K562 (cell line): ENCODE data around the gene CD52. TPM values are rescaled to one million over a fixed set of nuclear protein-coding genes. Genes with fewer than 3 reads are reported as not detected.

Experiments used
- AFF1 ChIP-seq, 2 experiments: fragments of 450-650 bp; IDR thresholded peaks; 2 replicates each; pipeline ENCODE4 v1.6.1; 2018; ENCODE audit warnings: mild to moderate bottlenecking in 2 of 2, low read depth in 1 of 2; ENCODE audit not compliant: partially characterized antibody in 2 of 2
- BCOR ChIP-seq: fragments of 450-650 bp; IDR thresholded peaks from 2 replicates; pipeline ENCODE4 v1.6.1; 2016
- CHAMP1 ChIP-seq: fragments of 450-650 bp; IDR thresholded peaks from 2 replicates; pipeline ENCODE4 v1.6.1; 2016; ENCODE audit warnings: mild to moderate bottlenecking
- CREB3 ChIP-seq: fragments of 450-650 bp; conservative IDR thresholded peaks from 2 replicates; pipeline ENCODE4 v1.6.1; 2016; ENCODE audit warnings: missing genetic modification characterization, low read depth, mild to moderate bottlenecking, missing compliant biosample characterization, moderate library complexity
- ESRRB ChIP-seq: fragments of 250-450 bp; sonication (Bioruptor Pico); IDR thresholded peaks from 2 replicates; pipeline ENCODE4 v1.5.0; 2020; ENCODE audit warnings: mild to moderate bottlenecking, moderate library complexity, borderline replicate concordance
- GATAD2A ChIP-seq: fragments of 450-650 bp; IDR thresholded peaks from 2 replicates; pipeline ENCODE4 v1.6.1; 2017
- KLF16 ChIP-seq: IDR thresholded peaks from 2 replicates; pipeline ENCODE4 v1.6.1; 2016; ENCODE audit warnings: antibody characterized with exemption
- MAFK ChIP-seq: IDR thresholded peaks from 2 replicates; pipeline ENCODE4 v1.6.1; 2011; ENCODE audit warnings: low read length, improper control_type of control experiment
- PHB2 ChIP-seq: fragments of 450-650 bp; IDR thresholded peaks from 2 replicates; pipeline ENCODE4 v1.6.1; 2017; ENCODE audit warnings: low read depth
- PYGO2 ChIP-seq: fragments of 450-650 bp; IDR thresholded peaks from 2 replicates; pipeline ENCODE4 v1.6.1; 2016; ENCODE audit warnings: mild to moderate bottlenecking, missing genetic modification characterization, moderate library complexity, missing compliant biosample characterization
- RBM17 ChIP-seq: fragments of 200-400 bp; formaldehyde crosslinking; IDR thresholded peaks from 2 replicates; pipeline ENCODE4 v1.6.1; 2017; ENCODE audit warnings: low read depth, mild to moderate bottlenecking, low read length, borderline replicate concordance
- RBM39 ChIP-seq: fragments of 200-400 bp; formaldehyde crosslinking; optimal IDR thresholded peaks from 2 replicates; pipeline ENCODE3; 2018; ENCODE audit warnings: low read depth, low read length
- SIN3B ChIP-seq: fragments of 450-650 bp; IDR thresholded peaks from 2 replicates; pipeline ENCODE4 v1.6.1; 2017; ENCODE audit warnings: low read depth, mild to moderate bottlenecking, moderate library complexity
- SUPT5H ChIP-seq: fragments of 450-650 bp; IDR thresholded peaks from 2 replicates; pipeline ENCODE4 v1.6.1; 2016
- TFAP4 ChIP-seq: sonication (generic); formaldehyde crosslinking; IDR thresholded peaks from 2 replicates; pipeline ENCODE4 v1.8.0; 2022; ENCODE audit warnings: missing genetic modification reagents, mild to moderate bottlenecking, moderate library complexity, borderline replicate concordance
- ZNF24 ChIP-seq: fragments of 450-650 bp; IDR thresholded peaks from 2 replicates; pipeline ENCODE4 v1.6.1; 2016
- ZNF586 ChIP-seq: fragments of 450-650 bp; formaldehyde crosslinking; conservative IDR thresholded peaks from 2 replicates; pipeline ENCODE4 v1.4.0; 2020; ENCODE audit warnings: mild to moderate bottlenecking, moderate library complexity
- ZNF695 ChIP-seq: fragments of 450-650 bp; formaldehyde crosslinking; IDR thresholded peaks from 2 replicates; pipeline ENCODE4 v1.4.0; 2020; ENCODE audit warnings: mild to moderate bottlenecking, moderate library complexity
- ZNF766 ChIP-seq: fragments of 200-800 bp; sonication (Bioruptor generic); conservative IDR thresholded peaks from 2 replicates; pipeline ENCODE4 v1.6.1; 2016; ENCODE audit warnings: missing genetic modification characterization, missing compliant biosample characterization
- ZNF77 ChIP-seq: fragments of 250-450 bp; sonication (Bioruptor Pico); IDR thresholded peaks from 2 replicates; pipeline ENCODE4 v1.5.0; 2020
- ZNF780A ChIP-seq: fragments of 250-450 bp; sonication (Bioruptor Pico); IDR thresholded peaks from 2 replicates; pipeline ENCODE4 v1.5.0; 2021; ENCODE audit warnings: mild to moderate bottlenecking
- ZZZ3 ChIP-seq: fragments of 450-650 bp; IDR thresholded peaks from 2 replicates; pipeline ENCODE4 v1.6.1; 2016; ENCODE audit warnings: antibody characterized with exemption, mild to moderate bottlenecking, moderate library complexity
- polyA plus RNA-seq, 8 experiments: library from polyadenylated mRNA; depleted of rRNA in 4 of 8; stranded (reverse) in 5 of 8; unstranded in 3 of 8; fragments of >200 nt; fragmentation: Nextera tagmentation in 2 of 8; fragmentation: Illumina TruSeq in 1 of 8; extraction: Ambion mirVana in 2 of 8; extraction: Trizol in 1 of 8; gene quantifications; 2 replicates each; pipeline versions ENCODE4 v1.2.1 to v1.2.3, GENCODE V29; 2011 to 2014; ENCODE audit warnings: inconsistent platforms in 1 of 8, missing spikeins in 1 of 8
- total RNA-seq, 7 experiments: library from RNA; depleted of rRNA in 6 of 7; stranded (reverse); fragments of >200 nt in 6 of 7; fragmentation: Illumina TruSeq in 2 of 7; extraction: Trizol in 2 of 7; gene quantifications; 2 replicates each; pipeline versions ENCODE4 v1.2.1 to v1.2.3, GENCODE V29; 2011 to 2021; ENCODE audit warnings: low replicate concordance in 1 of 7

CD52 gene
- total and polyA plus RNA-seq, 9 of the 15 experiments (the other 6 are each of a cell fraction or from before 2014, with no cell fraction given): 34.9 to 488 (median 173) TPM

- TF ChIP-seq TFAP4 (CRISPR knock-in tag) (peak; percentile 75; the same call in 1 of the 2 replicates), SIN3B (no peak), RBM39 (no peak), KLF16 (peak; percentile 54; the same call in 1 of the 2 replicates), ZNF780A (CRISPR knock-in tag) (no peak), ZNF77 (no peak), ZNF586 (CRISPR knock-in tag) (no peak), PHB2 (no peak), SUPT5H (no peak), CREB3 (no peak), ZNF695 (CRISPR knock-in tag) (no peak), ESRRB (no peak), RBM17 (no peak), ZNF24 (peak; percentile 89), AFF1 (IDR thresholded peaks at IDR 0.05; ENCODE audit: low read depth in 1 of 2, partially characterized antibody in 2 of 2) (no peak), BCOR (peak; percentile 28; the same call in 1 of the 2 replicates), ZZZ3 (no peak), PYGO2 (tag) (no peak), MAFK (0 out of 2 replicates have a peak, but pooled peaks have one; percentile 2), GATAD2A (no peak), CHAMP1 (no peak), ZNF766 (CRISPR knock-in tag) (no peak)
Measured at GRCh38 chr1:26363549-26364448, 46.0 kb downstream of the CD52 start (continued).
